Activated CD4-positive, alpha-beta T cell treated with anti-CD3 and anti-CD28 coated beads, Interleukin-2, amount 50 U/mL, for 16 hours (primary cell): ENCODE results near the gene GALNT18.

Source experiments
- DNase-seq: peaks from one replicate; pipeline ENCODE4 v3.0.0-alpha.2; 2020

GALNT18 gene

DNA sequence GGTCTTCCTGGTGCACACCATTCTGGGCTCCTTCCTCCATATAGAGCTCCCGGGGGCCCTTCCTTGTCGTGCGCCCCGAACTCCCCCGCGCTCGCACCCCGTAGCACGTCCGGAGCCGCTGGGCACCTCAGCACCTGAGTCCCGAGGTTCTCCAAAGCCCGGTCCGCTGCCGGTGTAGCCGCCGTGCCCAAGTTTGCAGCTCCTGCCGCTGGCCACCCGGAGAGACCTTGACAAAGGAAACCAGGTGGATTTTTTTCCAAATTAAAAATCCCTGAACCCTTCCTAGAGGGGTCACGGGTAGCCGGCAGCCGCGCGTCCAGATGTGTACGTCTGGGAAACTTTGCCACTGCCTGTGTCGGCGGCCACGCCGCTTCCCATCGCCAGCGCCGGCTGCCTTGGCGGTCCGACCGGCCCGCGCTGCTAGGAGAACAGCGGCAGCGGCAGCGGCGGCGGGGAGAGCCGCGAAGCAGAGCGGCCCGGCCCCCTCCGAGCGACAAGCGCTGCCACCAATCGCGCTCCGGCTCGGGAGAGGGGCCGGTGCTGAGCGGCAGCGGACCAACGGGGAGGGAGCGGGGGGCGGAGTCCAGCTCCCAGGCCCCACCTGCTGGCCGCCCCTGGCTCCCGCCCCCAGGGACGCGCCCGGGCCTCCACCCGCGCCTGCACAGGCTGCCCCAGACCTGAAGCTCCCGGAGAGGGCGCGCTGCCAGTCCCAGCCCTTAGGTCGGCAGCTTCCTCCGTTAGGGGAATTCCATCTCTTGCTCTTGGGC is at the start of gene GALNT18:
Gene GALNT18, minus strand, starts transcription at position 433 of the 767 bp plus-strand sequence.
- peak; percentile 90 for DNase-seq

DNA sequence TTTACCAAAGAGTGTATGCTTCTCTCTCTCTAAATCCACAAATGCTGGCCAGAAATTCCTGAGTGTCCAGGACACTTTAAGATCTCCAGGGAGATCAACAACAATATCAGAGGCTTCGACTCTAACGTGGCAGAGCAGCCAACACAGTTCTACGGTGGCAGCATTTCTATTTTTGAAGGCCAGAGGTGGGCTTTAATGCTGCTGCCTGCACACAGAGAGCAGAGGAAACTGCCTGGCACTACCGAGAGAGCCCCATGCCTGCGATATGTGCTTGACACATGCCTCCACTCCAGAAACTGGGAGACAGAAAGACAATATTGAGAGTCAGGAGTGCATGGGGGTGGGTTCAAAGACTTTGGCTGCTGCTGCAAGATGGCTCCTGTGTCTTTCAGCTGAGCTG is 48.8 kb upstream of the GALNT18 start:
- DNase-seq, result no peak

DNA sequence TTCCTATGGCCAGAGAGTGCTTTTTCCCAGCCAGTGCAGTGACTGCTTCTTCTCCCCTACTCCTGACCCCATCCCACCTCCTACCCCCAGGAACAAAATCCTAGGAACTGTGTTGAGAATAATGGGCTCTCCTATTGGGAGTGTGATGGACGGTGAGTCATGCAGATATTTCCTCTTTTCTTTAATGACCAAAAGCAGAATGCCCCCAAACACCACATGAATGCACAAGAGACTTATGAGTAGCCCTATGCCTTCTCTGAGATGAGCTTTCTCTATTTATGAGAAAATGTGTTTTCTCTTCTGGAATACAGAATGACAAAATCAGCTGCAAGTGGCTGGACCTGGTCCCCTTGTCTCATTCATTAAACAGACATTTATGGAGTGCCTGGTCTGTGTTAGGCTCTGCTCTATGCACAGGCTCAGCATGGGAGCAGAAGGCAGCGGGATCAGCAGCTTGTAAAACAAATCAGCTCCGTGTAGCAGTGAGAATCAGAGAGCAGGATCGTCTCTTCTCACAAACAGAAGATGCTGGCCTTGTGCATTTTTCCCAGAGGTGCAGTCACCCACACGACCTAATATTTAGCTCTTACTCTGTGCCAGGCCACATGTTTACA is 47.5 kb upstream of the GALNT18 start:
- no peak for DNase-seq

DNA sequence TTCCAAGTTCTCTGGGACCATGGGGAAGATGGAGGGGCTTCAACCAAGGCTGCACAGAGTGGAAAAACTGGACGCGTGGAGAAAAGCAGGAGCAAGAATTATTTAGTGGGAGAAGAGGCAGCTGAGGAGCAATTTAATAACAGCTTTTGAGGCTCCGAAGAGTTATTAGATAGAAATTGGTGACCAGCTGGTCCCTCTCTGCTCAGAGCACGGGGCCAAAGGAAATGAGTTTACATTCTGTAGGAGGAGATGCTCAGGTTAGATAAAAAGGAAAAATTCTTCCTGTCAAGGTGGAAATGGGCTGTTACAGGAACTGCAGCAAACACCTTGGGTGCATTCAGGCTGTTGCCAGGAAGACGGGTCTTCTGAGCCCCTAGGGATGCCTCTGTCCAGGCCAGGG is 47.0 kb upstream of the GALNT18 start:
- DNase-seq, result no peak

DNA sequence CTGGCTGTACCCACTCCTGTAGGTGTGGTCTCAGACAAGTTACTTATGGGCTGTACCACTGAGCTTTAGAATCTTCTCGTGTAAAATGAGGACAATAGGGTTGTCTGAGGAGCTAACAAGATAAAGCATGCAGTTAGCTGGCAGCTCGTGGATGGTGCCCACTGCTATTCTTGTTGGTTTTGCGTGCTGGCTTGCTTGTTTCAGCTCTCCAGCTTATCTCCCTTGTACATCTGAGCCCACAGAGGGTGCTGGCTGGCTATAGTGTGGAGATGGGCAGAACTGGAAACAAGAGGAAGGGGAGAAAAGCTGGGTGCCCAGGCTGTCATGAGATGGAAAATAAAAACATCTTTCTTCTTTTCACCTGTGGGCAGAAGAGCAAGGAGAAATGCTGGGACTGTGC is 46.5 kb upstream of the GALNT18 start:
- no peak for DNase-seq

DNA sequence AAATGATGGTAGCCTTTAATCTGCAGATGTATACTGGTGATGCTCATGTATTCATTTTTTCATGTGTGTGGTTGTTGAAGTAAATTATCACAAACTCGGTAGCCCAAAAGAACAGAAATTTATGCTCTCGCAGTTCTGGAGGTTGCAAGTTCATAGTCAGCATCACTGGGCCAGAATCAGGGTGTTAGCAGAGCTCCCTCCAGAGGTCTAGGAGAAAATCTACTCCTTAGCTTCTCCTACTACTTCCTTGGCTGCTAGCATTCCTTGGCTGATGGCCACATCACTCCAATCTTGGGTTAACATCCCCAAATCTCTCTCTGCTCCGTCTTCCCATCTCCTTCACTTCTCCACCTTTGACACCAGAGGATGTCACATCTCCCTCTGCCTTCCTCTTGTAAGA is 45.3 kb upstream of the GALNT18 start:
- DNase-seq, result no peak

DNA sequence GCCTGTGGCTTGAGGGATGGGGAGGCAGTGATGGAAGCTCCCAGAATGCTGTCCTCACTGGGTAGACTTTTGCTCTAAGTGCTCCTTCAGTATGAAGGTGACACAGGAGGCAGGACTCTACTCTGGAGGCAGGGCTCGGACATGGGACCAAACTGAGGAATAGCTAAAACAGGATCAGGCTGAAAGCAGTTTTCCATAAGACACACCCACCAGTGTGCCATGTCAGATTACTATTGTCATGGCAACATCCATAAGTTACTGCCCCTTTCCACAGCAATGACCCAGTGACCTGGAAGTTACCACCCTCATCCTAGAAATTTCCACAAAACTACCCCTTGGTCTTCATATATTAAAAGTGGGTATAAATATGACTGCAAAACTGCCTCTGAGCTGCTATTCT is 43.6 kb upstream of the GALNT18 start:
- DNase-seq, result no peak

DNA sequence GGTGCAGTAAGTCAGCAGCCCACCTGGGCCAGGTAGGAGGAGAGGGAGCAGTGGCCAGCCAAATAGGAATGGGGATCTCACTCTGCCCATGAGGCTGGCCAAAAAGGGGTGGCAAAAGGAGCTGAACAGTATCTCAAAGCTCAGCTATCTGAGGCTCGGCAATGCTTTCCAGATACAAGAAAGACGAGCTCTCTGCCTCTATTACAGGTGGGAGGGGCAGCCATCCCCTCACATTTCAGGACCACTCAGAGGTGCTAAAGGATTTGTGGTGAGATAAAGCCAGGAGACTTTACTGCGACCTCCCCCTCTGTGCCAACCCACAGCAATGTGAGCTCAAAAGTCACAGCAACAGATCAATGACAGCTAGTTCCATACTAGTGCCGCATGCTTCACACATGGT is 42.1 kb upstream of the GALNT18 start:
- DNase-seq, result no peak

DNA sequence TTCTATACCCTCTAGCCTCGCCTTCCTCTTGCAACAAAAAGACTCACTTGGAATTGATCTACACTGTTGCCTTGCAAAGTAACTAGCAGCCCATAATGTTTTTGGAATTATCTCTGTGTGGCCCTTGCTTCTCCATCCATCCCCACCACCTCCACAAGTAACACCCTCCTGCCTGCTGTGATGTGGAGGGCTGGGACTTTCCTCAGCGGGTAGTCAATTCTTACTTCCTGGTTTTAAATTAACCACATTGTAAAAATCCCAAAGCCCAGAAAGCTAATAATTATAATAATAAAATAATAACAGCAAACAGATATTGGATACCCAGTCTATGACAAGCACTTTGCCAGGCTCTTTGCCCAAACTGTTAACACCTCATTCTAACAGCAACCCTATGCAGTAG is 40.8 kb upstream of the GALNT18 start:
- no peak for DNase-seq

DNA sequence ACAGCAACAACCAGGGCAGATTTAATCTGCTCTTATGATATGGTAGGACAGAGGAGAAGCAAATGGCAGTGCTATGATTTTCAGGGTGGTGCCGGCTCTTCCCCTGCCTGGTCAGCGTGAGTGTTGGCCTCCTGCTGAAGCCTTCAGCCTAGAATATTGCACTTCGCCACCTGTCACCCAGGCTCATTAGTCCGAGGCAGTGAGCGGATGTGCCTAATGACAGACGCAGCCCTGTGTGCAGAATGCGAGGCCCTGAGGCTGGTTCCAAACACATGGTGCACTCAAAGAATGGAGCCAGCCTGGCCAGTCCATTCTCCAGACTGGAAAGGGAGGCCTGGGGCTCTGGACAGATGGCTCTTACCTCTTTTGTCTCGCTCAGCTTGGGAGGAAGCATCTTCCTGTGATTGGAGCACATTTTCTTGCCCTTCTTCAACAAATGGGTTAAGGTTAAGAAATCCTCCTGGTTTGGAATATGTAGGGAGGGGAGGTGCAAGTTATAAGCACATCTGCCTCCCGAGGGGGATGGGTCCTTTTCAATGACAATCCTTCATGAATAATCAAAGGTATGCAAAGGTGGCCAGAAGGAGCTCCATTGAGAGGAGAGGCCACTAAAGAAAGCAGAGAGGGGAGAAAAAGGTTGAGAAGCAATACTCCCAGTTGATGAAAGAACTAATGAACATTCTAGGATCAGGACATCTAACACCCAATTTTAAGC is 39.7 kb upstream of the GALNT18 start:
- no peak for DNase-seq

DNA sequence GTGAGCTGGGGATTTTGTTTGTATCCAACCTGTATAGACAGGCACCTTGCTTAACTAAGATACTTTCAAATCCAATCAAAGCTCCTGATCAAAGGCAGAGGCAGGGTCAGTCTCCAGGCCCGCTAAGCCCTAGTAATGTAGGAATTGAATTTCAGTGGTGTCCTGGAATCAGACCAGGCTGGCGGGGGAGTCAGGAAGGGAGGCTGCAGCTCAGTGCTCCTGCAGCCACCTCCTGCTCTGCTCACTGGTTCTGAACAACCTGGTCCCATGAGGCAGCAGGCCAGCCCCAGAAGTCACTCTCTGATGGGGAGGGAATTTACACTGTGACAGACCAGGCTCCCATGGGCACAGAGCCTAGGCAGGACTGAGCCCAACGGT is 38.5 kb upstream of the GALNT18 start:
- no peak for DNase-seq

DNA sequence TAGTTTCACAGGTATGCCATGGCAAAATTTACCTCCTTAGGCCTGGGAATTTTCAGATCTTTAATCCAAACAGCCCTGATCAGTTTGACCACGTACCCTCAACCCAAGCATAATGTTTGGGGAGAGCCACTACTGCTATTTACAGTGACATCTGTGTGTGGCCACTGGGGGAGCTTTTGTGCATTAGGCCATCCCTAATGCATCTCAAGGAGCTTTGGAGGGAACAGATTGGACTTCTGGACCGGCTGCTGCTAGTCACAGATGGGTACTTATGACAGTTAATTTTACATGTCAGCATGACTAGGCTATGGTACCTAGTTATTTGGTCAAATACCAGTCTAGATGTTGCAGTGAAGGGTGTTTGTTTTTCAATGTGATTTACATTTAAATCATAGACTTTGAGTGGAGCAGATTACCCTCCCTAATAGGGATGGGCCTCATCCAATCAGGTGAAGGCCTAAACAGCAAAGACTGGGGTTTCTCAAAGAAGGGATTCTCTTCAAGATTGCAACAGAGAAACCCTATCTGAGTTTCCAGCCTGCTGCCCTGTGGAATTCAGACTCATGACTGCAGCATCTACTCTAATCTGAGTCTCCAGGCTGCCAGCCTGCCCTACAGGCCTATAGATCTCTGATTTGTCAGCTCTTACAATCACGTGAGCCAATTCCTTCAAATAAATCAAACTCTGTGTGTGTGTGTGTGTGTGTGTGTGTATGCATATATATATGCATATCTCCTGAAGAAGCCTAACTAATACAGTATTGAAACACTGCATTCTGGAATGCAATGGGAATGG is 38.0 kb upstream of the GALNT18 start:
- no peak for DNase-seq

DNA sequence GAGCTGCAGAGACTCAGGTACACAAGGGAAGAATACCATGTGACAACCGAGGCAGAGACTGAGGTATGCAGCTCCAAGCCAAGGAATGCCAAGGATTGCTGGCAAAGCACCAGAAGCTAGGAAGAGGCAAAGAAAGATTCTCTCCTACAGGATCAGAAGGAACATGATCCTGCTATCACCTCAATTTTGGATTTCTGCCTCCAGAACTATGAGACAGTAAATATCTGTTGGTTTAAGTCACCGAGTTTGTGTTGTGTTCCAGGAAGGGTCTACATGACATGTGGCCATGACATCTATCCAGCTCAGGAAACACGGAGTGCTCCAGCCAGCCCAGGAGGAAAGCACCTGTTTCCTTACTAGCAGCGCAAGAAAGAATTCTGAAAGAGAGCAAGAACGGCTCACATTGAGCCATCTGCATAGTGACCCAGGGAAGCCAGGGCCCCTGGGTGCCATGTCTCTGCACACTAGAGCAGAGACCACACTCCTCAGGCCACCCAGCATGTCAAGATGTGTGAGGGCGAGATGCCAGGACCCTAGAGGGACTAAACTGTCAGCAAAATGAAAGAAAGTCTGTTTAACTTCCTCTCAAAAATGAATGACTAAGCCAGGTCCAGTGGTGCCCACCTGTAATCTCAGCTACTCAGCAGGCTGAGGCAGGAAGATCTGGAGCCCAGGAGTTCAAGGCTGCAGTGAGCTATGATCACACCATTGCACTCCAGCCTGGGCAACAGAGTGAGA is 35.6 kb upstream of the GALNT18 start:
- no peak for DNase-seq

DNA sequence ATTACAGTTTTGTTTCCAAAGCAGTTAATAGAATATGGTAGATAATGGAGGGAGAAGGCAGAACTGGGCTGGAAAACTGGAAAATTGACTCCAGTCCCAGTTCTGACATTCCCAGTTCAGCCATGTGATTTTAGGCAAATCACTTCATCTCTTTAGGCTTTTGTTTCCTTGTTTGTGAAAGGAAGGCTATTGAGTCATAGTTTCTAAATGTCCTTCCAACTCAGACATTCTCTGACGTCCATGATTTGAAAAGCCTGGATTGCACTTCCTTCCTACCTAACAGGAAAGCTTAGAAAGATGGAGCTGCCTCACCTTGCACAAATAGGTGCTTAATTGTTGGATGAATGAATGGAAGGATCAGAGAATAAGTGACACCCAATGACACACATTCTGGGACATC is 19.8 kb upstream of the GALNT18 start:
- DNase-seq, result no peak

DNA sequence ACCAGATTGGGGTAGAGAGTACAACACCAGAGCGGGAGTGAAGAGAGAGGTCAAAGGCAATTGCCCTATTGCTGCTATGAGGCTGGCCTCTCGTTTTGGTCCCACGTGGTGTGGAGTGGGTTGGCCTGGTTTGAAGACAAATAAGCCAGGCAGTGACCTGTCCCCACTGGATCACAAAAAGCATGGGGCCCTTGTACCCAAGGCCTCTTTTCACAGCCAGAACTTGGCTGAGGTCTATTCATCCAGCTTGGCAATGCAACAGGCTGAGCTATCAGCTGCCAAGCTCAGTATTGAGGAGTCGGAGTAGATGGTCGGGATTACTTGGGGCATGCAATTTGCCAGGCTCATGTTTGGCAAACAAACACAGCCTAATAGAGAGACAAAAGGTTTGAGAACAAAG is 19.2 kb upstream of the GALNT18 start:
- no peak for DNase-seq

DNA sequence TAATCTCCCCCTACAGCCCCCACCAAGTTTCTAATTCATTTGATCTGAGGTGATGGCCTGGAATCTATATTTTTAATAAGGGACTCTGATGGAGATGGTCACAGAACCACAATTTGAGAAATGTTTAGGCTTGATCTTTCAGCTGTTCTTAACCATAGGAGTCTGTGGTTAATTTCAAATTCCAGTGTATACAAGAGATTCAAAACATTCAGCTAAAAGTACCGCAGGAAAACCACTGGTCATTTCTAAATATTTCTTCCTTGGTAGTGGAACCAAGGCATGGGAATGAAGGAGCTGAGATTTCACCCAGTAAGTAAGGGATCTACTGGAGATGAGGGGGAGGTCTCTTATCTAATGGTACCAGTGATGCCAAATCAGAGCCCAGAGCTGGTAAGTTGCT is 18.3 kb upstream of the GALNT18 start:
- DNase-seq, result no peak

DNA sequence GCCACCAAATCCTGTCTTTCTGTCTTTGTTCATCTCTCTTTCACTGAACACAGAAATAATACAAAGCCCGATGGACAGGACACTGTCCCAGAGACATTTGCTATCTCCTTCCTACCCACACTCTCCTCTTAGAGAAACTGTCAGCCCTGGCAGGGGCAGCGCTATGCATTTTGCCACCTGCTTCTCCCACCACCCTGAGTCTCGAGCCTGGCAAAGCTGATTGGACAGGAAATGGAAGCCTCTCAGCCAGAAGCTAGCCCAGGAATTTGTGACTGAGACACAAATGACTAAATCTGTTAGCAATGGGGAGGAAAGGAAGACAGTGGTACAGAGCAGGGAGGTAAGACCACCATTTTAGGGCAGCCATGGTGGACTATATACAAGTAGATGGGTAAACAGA is 14.9 kb upstream of the GALNT18 start:
- no peak for DNase-seq

DNA sequence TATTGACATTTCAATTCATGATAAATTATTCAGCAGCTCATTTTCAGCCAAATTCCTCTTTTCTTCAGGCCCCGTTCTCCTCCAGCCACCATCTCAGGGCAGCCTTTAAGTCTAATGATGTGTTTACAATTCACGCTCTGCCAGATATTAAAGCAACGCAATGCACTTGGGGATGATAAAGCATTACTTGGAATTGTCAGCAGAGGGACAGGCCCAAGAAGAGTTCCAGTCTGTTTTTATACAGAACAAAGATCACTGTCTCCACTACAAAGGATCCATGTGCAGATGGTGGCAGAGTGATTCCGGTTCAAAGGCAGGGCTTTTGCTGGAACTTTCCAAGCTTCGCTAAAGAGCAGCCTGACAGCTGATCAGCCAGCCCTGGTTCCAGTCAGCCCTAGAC is 13.6 kb upstream of the GALNT18 start:
- no peak for DNase-seq

DNA sequence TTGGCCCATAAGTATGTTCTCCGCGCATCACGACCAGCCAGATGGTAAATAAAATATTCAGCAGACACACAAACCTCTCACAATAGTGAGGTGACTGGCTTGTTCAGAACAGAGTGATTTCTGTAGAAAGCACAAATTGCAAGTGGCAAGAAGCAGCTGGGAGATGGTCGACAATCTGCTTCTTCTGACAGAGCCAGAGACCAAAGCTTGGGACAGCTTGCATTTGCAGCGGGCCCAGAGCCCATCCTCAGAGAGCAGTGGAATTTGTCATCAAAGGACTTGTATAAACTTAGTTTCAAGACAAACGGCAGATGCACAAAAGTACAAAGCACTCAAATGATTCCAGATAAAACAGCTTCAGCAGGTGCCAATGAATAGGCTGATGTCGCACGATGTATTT is 7.6 kb upstream of the GALNT18 start:
- no peak for DNase-seq

DNA sequence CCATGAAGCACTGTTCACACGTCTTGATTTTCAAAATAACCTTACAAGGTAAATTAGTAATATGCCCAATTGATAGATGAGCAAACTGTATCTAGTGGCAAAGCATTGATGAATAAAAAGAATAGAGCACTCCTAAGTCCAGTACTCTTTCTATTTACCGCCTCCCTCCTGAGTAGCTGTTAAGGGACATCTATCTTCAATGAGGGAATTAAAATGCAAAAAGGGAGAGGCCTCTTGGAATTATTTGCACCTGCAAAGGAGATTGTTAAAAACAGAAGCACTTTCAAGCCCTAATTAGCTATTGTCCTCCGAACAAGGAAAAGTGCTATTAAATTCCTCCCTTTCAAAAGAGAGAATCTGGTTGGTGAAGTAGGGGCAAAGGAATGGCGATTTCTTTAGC is 6.8 kb upstream of the GALNT18 start:
- DNase-seq, result no peak

DNA sequence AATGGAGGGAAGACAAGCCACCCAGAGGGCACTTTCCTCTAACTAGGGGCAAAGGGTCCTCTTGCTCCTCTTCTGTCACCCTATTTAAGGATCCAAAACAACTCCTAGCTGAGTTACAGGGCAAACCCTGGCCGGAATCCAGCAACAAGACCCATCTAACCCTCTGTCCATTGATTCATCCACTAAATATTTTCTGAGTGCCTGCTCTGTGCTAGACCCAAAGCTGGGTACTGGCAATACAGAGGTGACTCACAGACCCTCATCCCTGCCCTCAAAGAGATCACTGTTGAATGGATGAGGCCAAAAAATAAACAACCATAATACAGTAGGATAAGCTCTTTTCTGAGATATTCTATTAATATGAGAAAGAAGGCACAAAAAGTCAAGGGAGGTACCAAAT is 4.3 kb upstream of the GALNT18 start:
- DNase-seq, result no peak

DNA sequence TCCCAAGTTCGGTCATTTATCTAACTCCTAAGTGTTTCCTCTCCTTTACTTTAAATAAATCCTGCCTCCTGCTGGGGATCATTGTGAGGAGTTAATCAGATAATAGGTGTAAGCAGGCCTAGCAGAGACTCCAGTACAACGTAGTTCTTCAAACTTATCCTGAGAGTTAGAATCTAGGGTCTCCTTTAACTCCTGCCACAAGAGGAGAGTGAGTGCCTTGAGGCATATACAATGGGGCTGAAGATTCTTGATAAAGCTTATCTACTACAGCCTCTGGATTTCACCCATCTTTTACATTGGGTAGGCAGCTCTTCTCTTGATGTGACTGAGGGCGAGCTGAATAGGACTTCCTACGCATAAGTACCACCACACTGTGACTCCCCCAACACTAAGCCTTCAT is 3.1 kb upstream of the GALNT18 start:
- no peak for DNase-seq

DNA sequence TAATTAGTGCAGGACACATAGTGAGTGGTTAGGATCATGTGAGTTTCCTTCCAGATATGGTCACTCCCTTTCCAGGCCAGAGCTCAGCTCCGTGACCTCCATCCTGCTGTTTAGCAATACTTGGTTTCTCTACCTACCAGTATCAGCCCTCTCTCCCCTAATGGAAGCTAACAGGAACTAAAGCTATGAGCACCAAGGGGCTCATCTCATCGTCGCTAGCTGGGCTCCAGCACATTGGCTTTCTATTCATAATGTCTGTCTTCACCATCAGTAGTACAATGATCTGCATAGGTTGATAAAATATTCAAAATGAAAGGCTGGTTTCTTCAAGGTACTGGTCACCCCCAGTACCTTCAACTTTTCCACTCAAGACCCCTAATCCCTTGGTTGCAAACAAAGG is 2.4 kb upstream of the GALNT18 start:
- no peak for DNase-seq
